ENCODE data around the gene SUSD4.

SUSD4 gene

GRCh38 chr1:223209992-223210787, 153.8 kb downstream of the SUSD4 start:
- TF ChIP-seq GATA2 (IDR thresholded peaks at IDR 0.05; ENCODE audit: low read depth, low read length) (no peak), GATA3 (IDR thresholded peaks at IDR 0.05; ENCODE audit: low read depth, low read length) (no peak)

- TF ChIP-seq GATA2 (IDR thresholded peaks at IDR 0.05; ENCODE audit: low read depth, low read length) (no peak), GATA3 (IDR thresholded peaks at IDR 0.05; ENCODE audit: low read depth, low read length) (no peak)
Measured at GRCh38 chr1:223209293-223209898, 154.6 kb downstream of the SUSD4 start.

GRCh38 chr1:223208164-223209076, 155.6 kb downstream of the SUSD4 start:
- TF ChIP-seq GATA2 (IDR thresholded peaks at IDR 0.05; ENCODE audit: low read depth, low read length) (no peak), GATA3 (IDR thresholded peaks at IDR 0.05; ENCODE audit: low read depth, low read length) (no peak)

- TF ChIP-seq GATA2 (IDR thresholded peaks at IDR 0.05; ENCODE audit: low read depth, low read length) = no peak
- TF ChIP-seq GATA3 (IDR thresholded peaks at IDR 0.05; ENCODE audit: low read depth, low read length) = no peak
Measured at GRCh38 chr1:223207293-223208066, 156.5 kb downstream of the SUSD4 start.

- TF ChIP-seq GATA3 (IDR thresholded peaks at IDR 0.05; ENCODE audit: low read depth, low read length) = no peak
Measured at GRCh38 chr1:223204424-223204823, 159.6 kb downstream of the SUSD4 start.

GRCh38 chr1:223203694-223204093, 160.3 kb downstream of the SUSD4 start:
- no peak for TF ChIP-seq GATA3 (IDR thresholded peaks at IDR 0.05; ENCODE audit: low read depth, low read length)
- TF ChIP-seq GATA2 (IDR thresholded peaks at IDR 0.05; ENCODE audit: low read depth, low read length) = no peak

GRCh38 chr1:223203034-223203408, 161.0 kb downstream of the SUSD4 start:
- TF ChIP-seq GATA2 (IDR thresholded peaks at IDR 0.05; ENCODE audit: low read depth, low read length) (no peak), GATA3 (IDR thresholded peaks at IDR 0.05; ENCODE audit: low read depth, low read length) (no peak)

GRCh38 chr1:223202376-223203033, 161.5 kb downstream of the SUSD4 start:
- TF ChIP-seq GATA2 (IDR thresholded peaks at IDR 0.05; ENCODE audit: low read depth, low read length) (no peak), GATA3 (IDR thresholded peaks at IDR 0.05; ENCODE audit: low read depth, low read length) (no peak)

GRCh38 chr1:223201967-223202366, 162.0 kb downstream of the SUSD4 start:
- TF ChIP-seq GATA2 (IDR thresholded peaks at IDR 0.05; ENCODE audit: low read depth, low read length) (no peak), GATA3 (IDR thresholded peaks at IDR 0.05; ENCODE audit: low read depth, low read length) (no peak)

GRCh38 chr1:223200903-223201302, 163.1 kb downstream of the SUSD4 start:
- TF ChIP-seq GATA2 (IDR thresholded peaks at IDR 0.05; ENCODE audit: low read depth, low read length) (no peak), GATA3 (IDR thresholded peaks at IDR 0.05; ENCODE audit: low read depth, low read length) (no peak)

- TF ChIP-seq GATA2 (IDR thresholded peaks at IDR 0.05; ENCODE audit: low read depth, low read length) = no peak
- no peak for TF ChIP-seq GATA3 (IDR thresholded peaks at IDR 0.05; ENCODE audit: low read depth, low read length)
Measured at GRCh38 chr1:223199094-223199647, 164.8 kb downstream of the SUSD4 start.

- TF ChIP-seq GATA3 (IDR thresholded peaks at IDR 0.05; ENCODE audit: low read depth, low read length) = no peak
Measured at GRCh38 chr1:223198628-223198965, 165.4 kb downstream of the SUSD4 start.
